Prostate gland (tissue), 2 donors: ENCODE measurements around the gene SYTL2. TPM values are rescaled to one million over a fixed set of nuclear protein-coding genes. Genes with fewer than 3 reads are reported as not detected.
"Not testable (repeated sequence)": the region's sequence is repeated elsewhere in the genome, so short reads cannot be mapped to it uniquely, and the experiment has no call there.

ENCODE experiments used
- DNase-seq: peaks from one replicate; pipeline ENCODE4 v3.0.0-alpha.2; 2019; ENCODE audit warnings: low spot score
- H3K27ac ChIP-seq, 2 donors: fragments of 200-600 bp; sonication (generic); 2 replicates each; pipeline ENCODE4 v1.5.1; 2017 to 2019
- H3K27me3 ChIP-seq: fragments of 200-600 bp; sonication (generic); replicated peaks from 2 replicates; pipeline ENCODE4 v1.5.1; 2019; ENCODE audit not compliant: insufficient read depth
- H3K36me3 ChIP-seq, 2 donors: fragments of 200-600 bp; sonication (generic); 1 replicate in 1 of 2; 2 replicates in 1 of 2; pipeline versions ENCODE4 v1.5.1 to v1.8.1; 2017 to 2019
- H3K4me1 ChIP-seq: fragments of 200-600 bp; sonication (generic); replicated peaks from 2 replicates; pipeline ENCODE4 v1.5.1; 2019
- H3K4me3 ChIP-seq, 2 donors: fragments of 200-600 bp; sonication (generic); 2 replicates each; pipeline ENCODE4 v1.5.1; 2017 to 2019
- H3K9me3 ChIP-seq: fragments of 200-600 bp; sonication (generic); 2 replicates; pipeline ENCODE4 v1.5.1; 2017
- CTCF ChIP-seq, 4 experiments: fragments of 200-600 bp in 2 of 4; fragments of 450-650 bp in 2 of 4; sonication (generic) in 2 of 4; IDR thresholded peaks; 1 replicate in 3 of 4; 2 replicates in 1 of 4; pipeline ENCODE4 v1.5.1; 2016 to 2019; ENCODE audit warnings: antibody characterized with exemption in 4 of 4, mild to moderate bottlenecking in 2 of 4, moderate library complexity in 2 of 4
- POLR2A ChIP-seq: fragments of 450-650 bp; IDR thresholded peaks from one replicate; pipeline ENCODE4 v1.6.1; 2016; ENCODE audit warnings: antibody characterized with exemption, mild to moderate bottlenecking
- POLR2AphosphoS5 ChIP-seq: sonication (generic); formaldehyde crosslinking; IDR thresholded peaks from one replicate; pipeline ENCODE4 v1.6.1; 2017; ENCODE audit warnings: antibody characterized with exemption
- WGBS: methylation state at CpG from one replicate; pipeline ENCODE4 v1.1.5; 2018; 5-methylcytosine and 5-hydroxymethylcytosine counted together
- intact Hi-C: fragments of 100-400 bp; cut with DNase I; formaldehyde crosslinking; loops from one replicate; pipeline ENCODE4 v1.14.2; 2022
- total RNA-seq, 2 donors: library from RNA; depleted of rRNA; stranded (reverse); fragments of >200 nt; gene quantifications; one replicate each; pipeline ENCODE4 v1.1.0, GENCODE V29; 2016

SYTL2 gene
- total RNA-seq, 2 donors from 2014 or later, result 52.2 to 105 TPM

GRCh38 chr11:85847436-85847835 is 36.5 kb upstream of the SYTL2 start:
- Histone ChIP-seq H3K36me3 (no peaks in the 10 kb centered on the region), H3K27ac (no peak overlapping the region), H3K4me3 (no peak overlapping the region), H3K27me3 (no peaks in the 10 kb centered on the region), H3K9me3 (no peaks in the 10 kb centered on the region), H3K4me1 (no peaks in the 10 kb centered on the region)
- TF ChIP-seq CTCF (IDR thresholded peaks at IDR 0.05) (no peak), POLR2A (no peak), POLR2AphosphoS5 (no peak)
- no peak for DNase-seq
- intact Hi-C loops, result no loop called here

- DNase-seq, result no peak
- Histone ChIP-seq H3K27ac (no peak overlapping the region), H3K36me3 (no peaks in the 10 kb centered on the region), H3K4me1 (no peaks in the 10 kb centered on the region), H3K9me3 (no peaks in the 10 kb centered on the region), H3K4me3 (no peak overlapping the region), H3K27me3 (no peaks in the 10 kb centered on the region)
- TF ChIP-seq POLR2AphosphoS5 (no peak), CTCF (IDR thresholded peaks at IDR 0.05) (no peak), POLR2A (no peak)
- 100% methylated on average over 1 of the region's 1 CpG for WGBS
- intact Hi-C loops, result no loop called here
Measured at GRCh38 chr11:85845124-85845631, 34.2 kb upstream of the SYTL2 start.

GRCh38 chr11:85844439-85845123 is 33.6 kb upstream of the SYTL2 start:
- Histone ChIP-seq H3K4me1 (no peaks in the 10 kb centered on the region), H3K4me3 (no peak overlapping the region), H3K36me3 (no peaks in the 10 kb centered on the region), H3K27ac (no peak overlapping the region), H3K9me3 (no peaks in the 10 kb centered on the region), H3K27me3 (no peaks in the 10 kb centered on the region)
- WGBS, result 68% methylated on average over 2 of the region's 2 CpGs
- no peak for TF ChIP-seq POLR2A
- TF ChIP-seq CTCF (IDR thresholded peaks at IDR 0.05), result no peak
- no peak for TF ChIP-seq POLR2AphosphoS5
- no peak for DNase-seq
- intact Hi-C loops, result no loop called here

- H3K36me3 ChIP-seq, result no peaks in the 10 kb centered on the region
- no peak for TF ChIP-seq POLR2A
- TF ChIP-seq POLR2AphosphoS5, result no peak
- no peak for TF ChIP-seq CTCF (IDR thresholded peaks at IDR 0.05)
- no peaks in the 10 kb centered on the region for H3K27me3 ChIP-seq
- 89% methylated on average over 3 of the region's 3 CpGs for WGBS
- intact Hi-C loops, result no loop called here
- H3K4me3 ChIP-seq, result no peak overlapping the region
- no peak overlapping the region for H3K27ac ChIP-seq
- H3K4me1 ChIP-seq, result no peaks in the 10 kb centered on the region
- no peak for DNase-seq
- H3K9me3 ChIP-seq, result no peaks in the 10 kb centered on the region
Measured at GRCh38 chr11:85843929-85844328, 33.0 kb upstream of the SYTL2 start.

- H3K27me3 ChIP-seq, H3K27ac ChIP-seq, intact Hi-C loops, H3K4me3 ChIP-seq, H3K9me3 ChIP-seq, H3K4me1 ChIP-seq, DNase-seq, H3K36me3 ChIP-seq: not testable (repeated sequence)
Measured at GRCh38 chr11:85840932-85841331, 30.0 kb upstream of the SYTL2 start.
